Measurements from ENCODE around the gene RAB27A.
"Not testable (repeated sequence)": the region's sequence is repeated elsewhere in the genome, so short reads cannot be mapped to it uniquely, and the experiment has no call there.

Gene RAB27A

GRCh38 chr15:55281517-55282228 is 7.9 kb downstream of the RAB27A start:
- DNase-seq (ENCODE audit: low read depth), result no peak

- DNase-seq (ENCODE audit: low read depth), result not testable (repeated sequence)
Observed at GRCh38 chr15:55280589-55280988, 9.0 kb downstream of the RAB27A start.

- DNase-seq (ENCODE audit: low read depth), result no peak
Observed at GRCh38 chr15:55279746-55280351, 9.8 kb downstream of the RAB27A start.

GRCh38 chr15:55279100-55279745 is 10.4 kb downstream of the RAB27A start:
- no peak for DNase-seq (ENCODE audit: low read depth)

- no peak for DNase-seq (ENCODE audit: low read depth)
Observed at GRCh38 chr15:55277715-55278114, 11.9 kb downstream of the RAB27A start.

GRCh38 chr15:55277116-55277564 is 12.5 kb downstream of the RAB27A start:
- no peak for DNase-seq (ENCODE audit: low read depth)

- DNase-seq (ENCODE audit: low read depth), result no peak
Observed at GRCh38 chr15:55276324-55276723, 13.3 kb downstream of the RAB27A start.

- DNase-seq (ENCODE audit: low read depth), result no peak
Observed at GRCh38 chr15:55270291-55270690, 19.3 kb downstream of the RAB27A start.

- DNase-seq (ENCODE audit: low read depth), result no peak
Observed at GRCh38 chr15:55268176-55268695, 21.4 kb downstream of the RAB27A start.

GRCh38 chr15:55267401-55268175 is 22.0 kb downstream of the RAB27A start:
- DNase-seq (ENCODE audit: low read depth), result peak; percentile 50

- no peak for DNase-seq (ENCODE audit: low read depth)
Observed at GRCh38 chr15:55266547-55266946, 23.1 kb downstream of the RAB27A start.

- DNase-seq (ENCODE audit: low read depth), result no peak
Observed at GRCh38 chr15:55260562-55261131, 29.0 kb downstream of the RAB27A start.

GRCh38 chr15:55257938-55258337 is 31.7 kb downstream of the RAB27A start:
- DNase-seq (ENCODE audit: low read depth), result no peak

GRCh38 chr15:55257012-55257670 is 32.5 kb downstream of the RAB27A start:
- DNase-seq (ENCODE audit: low read depth), result no peak

- DNase-seq (ENCODE audit: low read depth), result no peak
Observed at GRCh38 chr15:55256281-55257011, 33.2 kb downstream of the RAB27A start.

- DNase-seq (ENCODE audit: low read depth), result no peak
Observed at GRCh38 chr15:55255714-55256113, 33.9 kb downstream of the RAB27A start.

- DNase-seq (ENCODE audit: low read depth), result no peak
Observed at GRCh38 chr15:55254916-55255679, 34.5 kb downstream of the RAB27A start.

GRCh38 chr15:55253580-55253979 is 36.0 kb downstream of the RAB27A start:
- DNase-seq (ENCODE audit: low read depth), result no peak

- DNase-seq (ENCODE audit: low read depth), result not testable (repeated sequence)
Observed at GRCh38 chr15:55252201-55252600, 37.4 kb downstream of the RAB27A start.

- no peak for DNase-seq (ENCODE audit: low read depth)
Observed at GRCh38 chr15:55250941-55251340, 38.7 kb downstream of the RAB27A start.
